Right kidney (tissue), 1 donor: ENCODE data around the gene PRKACA.
"Not testable (repeated sequence)": the region's sequence is repeated elsewhere in the genome, so short reads cannot be mapped to it uniquely, and the experiment has no call there.

ENCODE experiments used
- DNase-seq: peaks from one replicate; pipeline ENCODE4 v3.0.0-alpha.2; 2016

PRKACA gene

GRCh38 chr19:14048443-14049153 lies 69.0 kb downstream of the PRKACA start:
- no peak for DNase-seq

DNA sequence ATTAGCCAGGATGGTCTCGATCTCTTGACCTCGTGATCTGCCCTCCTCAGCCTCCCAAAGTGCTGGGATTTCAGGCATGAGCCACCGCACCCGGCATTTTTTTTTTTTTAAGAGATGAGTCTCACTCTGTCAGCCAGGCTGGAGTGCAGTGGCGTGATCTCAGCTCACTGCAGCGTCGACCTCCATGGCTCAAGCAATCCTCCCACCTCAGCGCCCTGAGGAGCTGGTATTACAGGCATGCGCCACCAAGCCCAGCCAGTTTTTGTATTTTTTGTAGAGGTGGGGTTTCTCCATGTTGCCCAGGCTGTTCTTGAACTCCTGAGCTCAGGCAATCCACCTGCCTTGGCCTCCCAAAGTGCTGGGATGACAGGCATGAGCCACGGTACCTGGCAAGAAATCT lies 69.7 kb downstream of the PRKACA start:
- DNase-seq = not testable (repeated sequence)

GRCh38 chr19:14042659-14043608 lies 74.6 kb downstream of the PRKACA start:
- not testable (repeated sequence) for DNase-seq
